Ecto neural progenitor cell (in vitro differentiated cells): Measurements from ENCODE around the gene CMTM8.

Experiments
- DNase-seq: peaks from one replicate; pipeline ENCODE4 v3.0.0-alpha.2; 2018; ENCODE audit warnings: low spot score

Gene CMTM8

GRCh38 chr3:32278714-32279113 lies 40.2 kb downstream of the CMTM8 start:
- DNase-seq, result no peak

GRCh38 chr3:32280262-32280910 lies 41.9 kb downstream of the CMTM8 start:
- no peak for DNase-seq

- DNase-seq, result no peak
Observed at GRCh38 chr3:32281570-32282106, 43.2 kb downstream of the CMTM8 start.

GRCh38 chr3:32282578-32283154 lies 44.2 kb downstream of the CMTM8 start:
- no peak for DNase-seq

GRCh38 chr3:32283304-32283703 lies 44.8 kb downstream of the CMTM8 start:
- no peak for DNase-seq

GRCh38 chr3:32284443-32285212 lies 46.1 kb downstream of the CMTM8 start:
- no peak for DNase-seq

- no peak for DNase-seq
Observed at GRCh38 chr3:32285891-32286290, 47.4 kb downstream of the CMTM8 start.

- no peak for DNase-seq
Observed at GRCh38 chr3:32288819-32289218, 50.3 kb downstream of the CMTM8 start.

GRCh38 chr3:32290619-32291018 lies 52.1 kb downstream of the CMTM8 start:
- no peak for DNase-seq

- no peak for DNase-seq
Observed at GRCh38 chr3:32292085-32292796, 53.8 kb downstream of the CMTM8 start.

GRCh38 chr3:32293903-32294302 lies 55.4 kb downstream of the CMTM8 start:
- no peak for DNase-seq

- DNase-seq, result peak; percentile 73
Observed at GRCh38 chr3:32296251-32297204, 58.0 kb downstream of the CMTM8 start.

- DNase-seq, result no peak
Observed at GRCh38 chr3:32297366-32297765, 58.9 kb downstream of the CMTM8 start.

- DNase-seq, result no peak
Observed at GRCh38 chr3:32301426-32301825, 62.9 kb downstream of the CMTM8 start.

GRCh38 chr3:32302601-32303398 lies 64.3 kb downstream of the CMTM8 start:
- no peak for DNase-seq

GRCh38 chr3:32303399-32303747 lies 64.9 kb downstream of the CMTM8 start:
- no peak for DNase-seq

- no peak for DNase-seq
Observed at GRCh38 chr3:32303977-32304881, 65.7 kb downstream of the CMTM8 start.

GRCh38 chr3:32305361-32305876 lies 66.9 kb downstream of the CMTM8 start:
- no peak for DNase-seq

GRCh38 chr3:32306072-32306471 lies 67.6 kb downstream of the CMTM8 start:
- DNase-seq, result no peak
